Right lobe of liver (tissue), 4 donors: ENCODE results near the gene FXYD1.

Experiments
- CTCF ChIP-seq, 4 donors: fragments of 200-600 bp in 3 of 4; fragments of 450-650 bp in 1 of 4; IDR thresholded peaks; one replicate each; pipeline versions ENCODE4 v1.5.1 to v1.8.0; 2016 to 2022; ENCODE audit warnings: antibody characterized with exemption in 4 of 4, mild to moderate bottlenecking in 2 of 4
- POLR2A ChIP-seq: fragments of 450-650 bp; IDR thresholded peaks from one replicate; pipeline ENCODE4 v1.6.1; 2017; ENCODE audit warnings: antibody characterized with exemption, mild to moderate bottlenecking
- donor health status: DM: no; HTN: no; CAD: no.
- donor health status: DM: no; HTN: no; CAD: no.
- donor health status: DM: no; HTN: yes; CAD: no.

GRCh38 chr19:35109395-35110112, 29.1 kb upstream of the FXYD1 start:
- TF ChIP-seq CTCF (IDR thresholded peaks at IDR 0.05) = no peak
- no peak for TF ChIP-seq POLR2A
